GM12875 (cell line): ENCODE data around the gene SLC45A1.

Source experiments
- H3K4me3 ChIP-seq: one replicate; pipeline ENCODE4 v1.5.1; 2011; ENCODE audit warnings: low read depth, low read length, control low read depth
- TF ChIP-seq, protein P1 (sequence below): IDR thresholded peaks from 2 replicates; pipeline ENCODE4 v1.5.1; 2011; ENCODE audit warnings: low read depth, mild to moderate bottlenecking, control low read depth, inconsistent platforms, low read length, moderate library complexity, borderline replicate concordance; ENCODE audit not compliant: insufficient read depth

Gene SLC45A1

DNA sequence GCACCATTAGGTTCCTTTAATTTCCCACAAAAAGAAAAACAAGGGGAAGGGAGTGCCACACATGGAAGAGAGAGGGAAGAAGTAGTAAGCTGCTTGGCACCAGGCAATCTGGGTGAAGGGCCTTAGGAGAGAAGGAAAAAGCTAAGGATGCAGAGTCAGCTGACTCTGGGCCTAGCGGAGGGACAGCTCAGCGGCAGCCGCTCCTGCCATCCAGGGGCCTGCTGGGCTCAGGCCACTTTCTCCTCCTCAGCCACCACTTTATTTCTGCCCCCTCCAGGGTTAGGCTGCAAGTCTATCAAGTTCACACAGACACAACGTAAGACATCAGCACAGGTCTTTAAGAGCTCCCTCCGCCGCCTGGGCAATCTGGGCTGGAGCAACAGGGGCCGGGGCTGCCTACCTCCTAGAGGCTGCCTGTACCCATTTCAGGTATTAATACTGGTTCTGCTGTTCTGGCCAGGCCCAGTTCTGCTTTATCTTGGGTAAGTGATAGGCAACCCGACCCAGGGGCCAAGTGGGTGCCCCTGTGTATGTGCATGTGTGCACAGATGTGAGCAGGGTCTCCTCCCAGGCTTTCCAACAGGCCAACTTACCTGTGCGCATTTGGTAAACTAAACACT is 53.6 kb downstream of the SLC45A1 start:
- TF ChIP-seq, protein P1, sequence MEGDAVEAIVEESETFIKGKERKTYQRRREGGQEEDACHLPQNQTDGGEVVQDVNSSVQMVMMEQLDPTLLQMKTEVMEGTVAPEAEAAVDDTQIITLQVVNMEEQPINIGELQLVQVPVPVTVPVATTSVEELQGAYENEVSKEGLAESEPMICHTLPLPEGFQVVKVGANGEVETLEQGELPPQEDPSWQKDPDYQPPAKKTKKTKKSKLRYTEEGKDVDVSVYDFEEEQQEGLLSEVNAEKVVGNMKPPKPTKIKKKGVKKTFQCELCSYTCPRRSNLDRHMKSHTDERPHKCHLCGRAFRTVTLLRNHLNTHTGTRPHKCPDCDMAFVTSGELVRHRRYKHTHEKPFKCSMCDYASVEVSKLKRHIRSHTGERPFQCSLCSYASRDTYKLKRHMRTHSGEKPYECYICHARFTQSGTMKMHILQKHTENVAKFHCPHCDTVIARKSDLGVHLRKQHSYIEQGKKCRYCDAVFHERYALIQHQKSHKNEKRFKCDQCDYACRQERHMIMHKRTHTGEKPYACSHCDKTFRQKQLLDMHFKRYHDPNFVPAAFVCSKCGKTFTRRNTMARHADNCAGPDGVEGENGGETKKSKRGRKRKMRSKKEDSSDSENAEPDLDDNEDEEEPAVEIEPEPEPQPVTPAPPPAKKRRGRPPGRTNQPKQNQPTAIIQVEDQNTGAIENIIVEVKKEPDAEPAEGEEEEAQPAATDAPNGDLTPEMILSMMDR, result no peak
- H3K4me3 ChIP-seq, result no peak overlapping the region

DNA sequence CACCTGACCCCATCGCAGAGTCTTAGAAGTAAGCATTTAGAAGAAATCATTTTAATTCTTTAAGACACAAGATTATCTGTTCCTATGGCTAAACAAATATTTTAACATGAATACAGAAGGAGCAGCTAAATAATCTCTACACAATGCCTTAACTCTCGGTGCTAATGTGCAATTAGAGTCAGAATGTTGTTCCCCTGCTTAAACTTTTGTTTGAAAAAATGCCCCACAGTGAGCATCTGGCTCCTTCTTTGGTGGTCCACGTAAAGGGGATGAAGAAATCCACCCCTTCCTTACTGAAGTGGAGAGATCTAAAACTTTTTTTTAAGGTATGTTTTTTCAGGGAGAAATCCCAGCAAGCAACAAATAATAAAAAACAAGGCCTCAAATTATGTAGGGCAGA is 55.2 kb downstream of the SLC45A1 start:
- H3K4me3 ChIP-seq, result no peak overlapping the region
- TF ChIP-seq, protein P1, result no peak

DNA sequence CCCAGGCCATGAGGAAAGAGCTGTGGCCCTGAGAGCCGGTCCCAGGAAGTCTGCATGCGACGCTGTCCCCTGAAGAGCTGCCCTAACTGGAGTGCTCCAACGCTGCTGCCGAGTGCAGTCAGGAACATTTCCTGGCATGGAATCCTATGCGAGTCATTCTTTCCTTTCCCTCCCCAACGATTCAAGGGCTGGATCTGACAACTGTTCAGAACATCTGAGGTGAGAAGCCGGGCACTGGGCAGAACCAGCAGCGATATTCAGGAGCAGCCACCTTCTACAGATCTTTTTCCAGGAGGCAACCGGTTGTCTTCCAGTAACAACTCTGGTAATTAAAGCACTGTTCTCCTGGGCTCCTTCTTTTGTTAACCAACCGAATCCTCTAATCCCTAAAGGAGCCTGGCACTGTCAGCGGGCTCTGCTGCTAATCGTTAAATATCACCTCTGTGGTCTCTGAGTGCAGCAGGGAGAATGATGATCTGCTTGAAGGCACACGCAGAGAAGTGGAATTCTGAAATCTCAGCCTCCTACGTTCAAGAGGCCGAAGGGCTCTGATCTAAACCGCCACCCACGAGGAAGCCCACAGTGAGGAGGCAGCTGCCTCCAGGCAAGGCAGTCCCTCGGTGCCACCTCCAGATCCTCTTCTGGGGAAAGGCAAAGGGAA is 55.8 kb downstream of the SLC45A1 start:
- TF ChIP-seq, protein P1, result no peak
- H3K4me3 ChIP-seq, result no peak overlapping the region

DNA sequence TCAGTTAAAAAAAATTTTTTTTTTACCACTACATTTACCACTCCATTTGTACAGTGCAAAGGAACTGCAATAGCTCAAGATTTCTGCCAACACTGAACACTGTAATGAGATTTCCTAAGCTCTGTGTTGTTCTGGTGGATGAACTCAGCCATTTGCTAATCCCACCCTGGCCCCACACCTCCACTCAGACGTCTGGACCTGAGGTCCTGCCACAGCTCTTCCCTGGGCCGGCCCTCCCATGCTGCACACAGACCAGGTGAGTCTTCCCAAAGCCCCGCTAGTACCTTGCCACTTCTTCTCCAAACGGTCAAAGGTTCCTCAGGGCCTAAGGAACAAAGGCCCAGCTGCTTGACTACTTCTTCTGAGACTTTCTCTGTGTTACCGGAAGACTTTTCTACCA is 56.4 kb downstream of the SLC45A1 start:
- no peak overlapping the region for H3K4me3 ChIP-seq
- TF ChIP-seq, protein P1, result no peak

DNA sequence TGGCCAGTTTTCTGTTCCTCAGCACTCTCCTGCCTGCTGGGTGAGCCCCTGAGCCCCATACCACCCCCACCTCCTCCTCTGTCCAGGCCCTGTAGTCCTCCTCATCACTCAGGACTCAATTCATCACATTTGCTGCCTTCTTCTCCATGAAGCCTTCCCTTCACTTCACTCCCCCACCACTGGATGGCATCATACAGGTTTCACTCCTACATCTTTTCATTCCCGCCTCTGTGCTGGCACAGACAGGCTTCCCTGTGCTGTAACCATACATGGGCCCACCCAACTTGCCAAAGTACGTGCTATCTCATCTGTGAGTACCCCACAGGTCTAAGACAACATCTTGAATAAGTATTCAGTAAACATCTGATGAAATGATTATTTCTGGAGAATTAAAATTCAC is 56.9 kb downstream of the SLC45A1 start:
- H3K4me3 ChIP-seq, result no peak overlapping the region
- TF ChIP-seq, protein P1, result peak; percentile 38; the same call in 1 of the 2 replicates

DNA sequence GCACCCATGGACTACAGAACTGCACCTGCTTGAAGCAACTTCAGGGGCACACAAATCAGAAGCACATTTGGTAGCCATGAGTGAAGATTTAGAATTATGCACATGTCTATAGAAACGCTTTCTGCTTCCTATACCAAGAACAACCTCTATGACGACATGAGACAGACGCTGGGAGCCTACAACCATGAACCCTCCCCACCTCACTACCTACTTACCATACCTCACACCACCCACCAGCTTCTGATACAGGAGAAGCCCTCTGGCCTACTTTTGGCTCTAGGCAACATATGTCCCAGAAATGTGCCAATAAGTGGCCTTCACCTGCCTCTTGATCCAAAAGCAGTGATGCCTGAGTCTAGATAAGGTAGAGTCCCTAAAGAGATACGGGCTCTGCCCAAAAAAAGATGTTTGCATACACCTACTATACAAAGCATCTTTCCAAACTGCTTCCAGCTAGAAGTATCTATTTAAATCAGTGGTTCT is 58.5 kb downstream of the SLC45A1 start:
- no peak overlapping the region for H3K4me3 ChIP-seq
- TF ChIP-seq, protein P1, result no peak

DNA sequence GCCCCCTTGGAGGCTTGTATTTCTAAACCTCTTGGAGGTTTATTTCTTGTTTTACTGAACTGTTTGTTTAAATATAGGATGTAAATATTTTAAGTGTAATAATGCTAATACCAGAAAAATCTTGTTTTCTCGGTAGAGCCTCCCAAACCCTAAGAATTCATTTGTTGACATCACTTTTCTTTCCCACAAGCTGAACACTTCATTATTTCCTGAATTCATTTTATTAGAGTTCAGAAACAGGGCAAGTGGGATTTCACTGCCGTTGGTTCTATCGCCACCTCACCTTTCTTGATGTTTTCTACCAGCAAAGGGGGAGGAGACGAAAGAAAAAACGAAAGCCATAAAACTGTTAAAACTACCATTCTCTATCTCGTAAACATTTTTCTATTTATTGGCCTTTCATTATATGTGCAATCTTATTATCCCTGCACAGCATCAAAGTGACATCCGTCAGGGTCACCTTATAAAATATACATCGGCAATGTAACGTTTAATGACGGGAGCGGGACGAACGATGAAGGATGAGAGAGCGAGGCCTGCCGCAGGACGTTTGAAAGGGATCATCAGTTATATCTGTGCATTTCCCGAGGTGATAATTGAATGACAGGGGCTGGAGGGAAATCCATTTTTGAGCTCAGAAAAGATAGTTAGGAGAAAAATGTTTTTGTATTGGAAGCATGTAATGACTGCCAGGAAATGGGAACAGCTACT is 59.5 kb downstream of the SLC45A1 start:
- no peak overlapping the region for H3K4me3 ChIP-seq
- TF ChIP-seq, protein P1, result no peak
